ENCODE data around the gene BCKDHB.

BCKDHB gene

GRCh38 chr6:80245043-80245442 lies 138.6 kb downstream of the BCKDHB start:
- TF ChIP-seq, protein P1, sequence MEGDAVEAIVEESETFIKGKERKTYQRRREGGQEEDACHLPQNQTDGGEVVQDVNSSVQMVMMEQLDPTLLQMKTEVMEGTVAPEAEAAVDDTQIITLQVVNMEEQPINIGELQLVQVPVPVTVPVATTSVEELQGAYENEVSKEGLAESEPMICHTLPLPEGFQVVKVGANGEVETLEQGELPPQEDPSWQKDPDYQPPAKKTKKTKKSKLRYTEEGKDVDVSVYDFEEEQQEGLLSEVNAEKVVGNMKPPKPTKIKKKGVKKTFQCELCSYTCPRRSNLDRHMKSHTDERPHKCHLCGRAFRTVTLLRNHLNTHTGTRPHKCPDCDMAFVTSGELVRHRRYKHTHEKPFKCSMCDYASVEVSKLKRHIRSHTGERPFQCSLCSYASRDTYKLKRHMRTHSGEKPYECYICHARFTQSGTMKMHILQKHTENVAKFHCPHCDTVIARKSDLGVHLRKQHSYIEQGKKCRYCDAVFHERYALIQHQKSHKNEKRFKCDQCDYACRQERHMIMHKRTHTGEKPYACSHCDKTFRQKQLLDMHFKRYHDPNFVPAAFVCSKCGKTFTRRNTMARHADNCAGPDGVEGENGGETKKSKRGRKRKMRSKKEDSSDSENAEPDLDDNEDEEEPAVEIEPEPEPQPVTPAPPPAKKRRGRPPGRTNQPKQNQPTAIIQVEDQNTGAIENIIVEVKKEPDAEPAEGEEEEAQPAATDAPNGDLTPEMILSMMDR (IDR thresholded peaks at IDR 0.05): no peak
- Histone ChIP-seq H3K9me3 (no peaks in the 10 kb centered on the region), H3K27ac (no peak overlapping the region), H3K36me3 (no peaks in the 10 kb centered on the region), H3K4me3 (no peak overlapping the region), H3K27me3 (no peaks in the 10 kb centered on the region), H3K4me1 (peaks cover 0 to 10% (median 0%) of the 10 kb centered on the region in 4 donors)
- no peak for DNase-seq
- intact Hi-C loops (cut with DNase I; ENCODE audit: low total_unique reads): no loop called here

DNA sequence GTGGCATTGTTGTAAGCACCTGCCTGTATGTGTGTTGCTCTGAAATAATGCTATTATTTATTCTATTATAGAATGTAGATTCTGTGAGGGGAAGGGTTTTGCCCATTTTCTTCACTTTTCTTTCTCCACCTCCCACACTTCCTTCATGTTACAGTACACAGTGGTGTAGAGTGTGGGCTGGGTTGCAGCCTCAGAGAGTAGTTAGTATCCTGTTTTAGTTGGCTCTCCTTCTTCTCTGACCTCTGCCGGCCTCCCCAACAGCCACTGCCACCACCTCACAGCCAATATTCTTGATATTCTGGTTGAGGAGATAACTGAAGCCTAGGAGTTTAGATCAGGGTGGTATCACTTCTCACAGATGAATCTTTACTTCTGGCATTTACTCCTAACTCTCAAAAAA lies 143.4 kb downstream of the BCKDHB start:
- Histone ChIP-seq H3K27me3 (no peaks in the 10 kb centered on the region), H3K4me1 (peaks cover 0 to 14% (median 2%) of the 10 kb centered on the region in 4 donors), H3K36me3 (no peaks in the 10 kb centered on the region), H3K9me3 (no peaks in the 10 kb centered on the region), H3K4me3 (no peak overlapping the region), H3K27ac (no peak overlapping the region)
- no peak for DNase-seq
- intact Hi-C loops (cut with DNase I; ENCODE audit: low total_unique reads): no loop called here
- TF ChIP-seq, protein P1 (IDR thresholded peaks at IDR 0.05): no peak

DNA sequence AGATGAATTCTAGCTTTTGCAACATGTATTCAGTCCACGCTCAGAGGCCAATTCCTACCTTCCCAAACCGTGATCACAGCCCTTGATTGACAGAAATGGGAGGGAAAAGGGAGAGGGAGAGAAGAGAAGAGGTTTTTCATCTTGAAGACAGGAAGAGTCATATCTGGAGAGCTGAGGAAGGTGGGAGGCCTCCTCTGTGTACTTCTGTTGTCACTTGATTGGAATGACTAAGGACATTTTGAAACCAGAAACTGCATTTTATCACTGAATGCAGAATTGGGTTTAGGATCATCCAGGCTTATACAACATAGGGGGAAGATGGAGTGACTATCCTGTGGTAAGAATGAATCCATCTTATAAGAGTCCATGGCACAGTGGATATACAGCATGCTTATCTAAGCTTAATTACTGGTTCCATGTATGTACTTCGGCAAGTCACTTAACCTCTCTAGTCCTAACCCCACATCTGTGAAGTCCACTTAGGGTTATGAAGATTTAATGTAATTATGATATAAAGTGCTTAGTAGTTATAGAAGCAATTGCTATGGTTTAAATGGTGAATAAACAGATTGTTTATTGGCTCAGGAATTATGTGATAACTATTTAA lies 144.0 kb downstream of the BCKDHB start:
- no peaks in the 10 kb centered on the region for H3K36me3 ChIP-seq
- no peak overlapping the region for H3K4me3 ChIP-seq
- TF ChIP-seq, protein P1 (IDR thresholded peaks at IDR 0.05): no peak
- DNase-seq: no peak
- peaks cover 0 to 14% (median 2%) of the 10 kb centered on the region in 4 donors for H3K4me1 ChIP-seq
- no peaks in the 10 kb centered on the region for H3K9me3 ChIP-seq
- no peak overlapping the region for H3K27ac ChIP-seq
- intact Hi-C loops (cut with DNase I; ENCODE audit: low total_unique reads): no loop called here
- H3K27me3 ChIP-seq: no peaks in the 10 kb centered on the region

- TF ChIP-seq, protein P1 (IDR thresholded peaks at IDR 0.05): no peak
- Histone ChIP-seq H3K27ac (no peak overlapping the region), H3K9me3 (no peaks in the 10 kb centered on the region), H3K4me1 (peaks cover 0 to 14% (median 2%) of the 10 kb centered on the region in 4 donors), H3K36me3 (no peaks in the 10 kb centered on the region), H3K27me3 (no peaks in the 10 kb centered on the region), H3K4me3 (no peak overlapping the region)
- intact Hi-C loops (cut with DNase I; ENCODE audit: low total_unique reads): no loop called here
- DNase-seq: no peak
These were observed 144.8 kb downstream of the BCKDHB start for GRCh38 chr6:80251321-80251720.

- intact Hi-C loops (cut with DNase I; ENCODE audit: low total_unique reads): no loop called here
- no peak overlapping the region for H3K27ac ChIP-seq
These were observed 148.2 kb downstream of the BCKDHB start for GRCh38 chr6:80254716-80255115.

More at GRCh38 chr6:80254716-80255115, 148.2 kb downstream of the BCKDHB start:
- Histone ChIP-seq H3K4me3 (no peak overlapping the region), H3K36me3 (no peaks in the 10 kb centered on the region), H3K27me3 (no peaks in the 10 kb centered on the region), H3K4me1 (peaks cover 0 to 7% (median 2%) of the 10 kb centered on the region in 4 donors), H3K9me3 (no peaks in the 10 kb centered on the region)
- no peak for DNase-seq
- TF ChIP-seq, protein P1 (IDR thresholded peaks at IDR 0.05): no peak

Data from tibial artery (tissue), 4 donors.